Smooth muscle cell (in vitro differentiated cells): ENCODE results near the gene RPS21. TPM values are rescaled to one million over a fixed set of nuclear protein-coding genes. Genes with fewer than 3 reads are reported as not detected.

Experiments used
- DNase-seq: peaks from one replicate; lab custom pipeline; 2025; ENCODE audit not compliant: unreplicated experiment; lab: John Stamatoyannopoulos, UW
- H2AFZ ChIP-seq: fragments of 200-600 bp; sonication (generic); 2 replicates; pipeline ENCODE4 v1.6.0; 2016; ENCODE audit warnings: antibody characterized with exemption, low read depth, mild to moderate bottlenecking
- H3F3A ChIP-seq: fragments of 200-600 bp; sonication (generic); 2 replicates; pipeline ENCODE4 v1.6.0; 2017; ENCODE audit warnings: antibody characterized with exemption, low read depth
- H3K27ac ChIP-seq: fragments of 200-600 bp; sonication (generic); 2 replicates; pipeline ENCODE4 v1.5.1; 2016; ENCODE audit warnings: low read depth, mild to moderate bottlenecking
- H3K27me3 ChIP-seq: fragments of 200-600 bp; sonication (generic); 2 replicates; pipeline ENCODE4 v1.6.1; 2016; ENCODE audit warnings: low read depth, mild to moderate bottlenecking
- H3K36me3 ChIP-seq: fragments of 200-600 bp; sonication (generic); 2 replicates; pipeline ENCODE4 v1.5.1; 2016; ENCODE audit warnings: low read depth
- H3K4me1 ChIP-seq: fragments of 200-600 bp; sonication (generic); 2 replicates; pipeline ENCODE4 v1.5.1; 2016; ENCODE audit warnings: low read depth
- H3K4me2 ChIP-seq: fragments of 200-600 bp; sonication (generic); 2 replicates; pipeline ENCODE4 v1.6.0; 2016; ENCODE audit warnings: mild to moderate bottlenecking
- H3K4me3 ChIP-seq: fragments of 200-600 bp; sonication (generic); 2 replicates; pipeline ENCODE4 v1.5.1; 2016; ENCODE audit warnings: mild to moderate bottlenecking
- H3K79me2 ChIP-seq: fragments of 200-600 bp; sonication (generic); 2 replicates; pipeline ENCODE4 v1.6.0; 2016; ENCODE audit warnings: low read depth, mild to moderate bottlenecking
- H3K9ac ChIP-seq: fragments of 200-600 bp; sonication (generic); 2 replicates; pipeline ENCODE4 v1.6.0; 2016; ENCODE audit warnings: low read depth
- H3K9me3 ChIP-seq: fragments of 200-600 bp; sonication (generic); replicated peaks from 2 replicates; pipeline ENCODE4 v1.5.1; 2016; ENCODE audit warnings: low read depth
- H4K20me1 ChIP-seq: fragments of 200-600 bp; sonication (generic); 2 replicates; pipeline ENCODE4 v1.6.0; 2016; ENCODE audit warnings: low read depth
- WGBS: methylation state at CpG from one replicate; pipeline ENCODE4 v1.1.7; 2016; ENCODE audit warnings: low lambda C conversion rate; 5-methylcytosine and 5-hydroxymethylcytosine counted together
- polyA plus RNA-seq: library from polyadenylated mRNA; unstranded; fragments of >200 nt; fragmentation: Nextera tagmentation; extraction: Ambion mirVana; gene quantifications from 2 replicates; pipeline ENCODE4 v1.2.1, GENCODE V29; 2016
- total RNA-seq: library from RNA; depleted of rRNA; stranded (reverse); fragments of >200 nt; gene quantifications from 2 replicates; pipeline ENCODE4 v1.2.3, GENCODE V29; 2014
- TF ChIP-seq, protein P1 (sequence below): fragments of 200-600 bp; sonication (generic); IDR thresholded peaks from 2 replicates; pipeline ENCODE4 v1.5.1; 2017; ENCODE audit warnings: borderline replicate concordance, mild to moderate bottlenecking, antibody characterized with exemption; ENCODE audit not compliant: insufficient read depth, poor library complexity, severe bottlenecking

RPS21 gene
- total and polyA plus RNA-seq, 2 experiments from 2014 or later: 438 to 4,082 TPM

DNA sequence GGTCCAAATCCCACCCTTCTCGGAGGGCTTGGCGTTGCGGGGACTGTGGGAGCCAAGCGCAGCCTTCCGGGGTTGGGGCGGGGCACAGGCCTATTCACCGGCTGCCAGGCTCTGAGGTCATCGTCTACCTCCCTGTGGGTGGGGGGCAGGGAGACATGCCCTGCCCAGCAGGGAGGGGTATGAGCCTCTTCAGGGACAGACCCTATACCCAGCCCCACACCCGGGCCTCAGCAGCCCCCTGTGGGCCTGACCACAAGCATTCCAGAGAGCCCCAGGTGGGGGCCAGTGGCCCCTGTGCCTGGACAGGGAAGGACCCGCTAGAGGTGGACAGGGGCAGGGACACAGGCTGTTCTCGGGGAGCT, 31.4 kb upstream of the RPS21 start:
- peaks cover 18% of the 10 kb centered on the region for H4K20me1 ChIP-seq
- H3K79me2 ChIP-seq: peaks cover 17% of the 10 kb centered on the region
- no peak overlapping the region for H3K4me3 ChIP-seq
- no peaks in the 10 kb centered on the region for H3K27me3 ChIP-seq
- peak overlapping the region; percentile 60 for H3K9ac ChIP-seq
- no peaks in the 10 kb centered on the region for H3K9me3 ChIP-seq
- 40% methylated on average over 10 of the region's 11 CpGs for WGBS
- H3K36me3 ChIP-seq: no peaks in the 10 kb centered on the region
- H3F3A ChIP-seq: no peaks in the 10 kb centered on the region
- TF ChIP-seq, protein P1, sequence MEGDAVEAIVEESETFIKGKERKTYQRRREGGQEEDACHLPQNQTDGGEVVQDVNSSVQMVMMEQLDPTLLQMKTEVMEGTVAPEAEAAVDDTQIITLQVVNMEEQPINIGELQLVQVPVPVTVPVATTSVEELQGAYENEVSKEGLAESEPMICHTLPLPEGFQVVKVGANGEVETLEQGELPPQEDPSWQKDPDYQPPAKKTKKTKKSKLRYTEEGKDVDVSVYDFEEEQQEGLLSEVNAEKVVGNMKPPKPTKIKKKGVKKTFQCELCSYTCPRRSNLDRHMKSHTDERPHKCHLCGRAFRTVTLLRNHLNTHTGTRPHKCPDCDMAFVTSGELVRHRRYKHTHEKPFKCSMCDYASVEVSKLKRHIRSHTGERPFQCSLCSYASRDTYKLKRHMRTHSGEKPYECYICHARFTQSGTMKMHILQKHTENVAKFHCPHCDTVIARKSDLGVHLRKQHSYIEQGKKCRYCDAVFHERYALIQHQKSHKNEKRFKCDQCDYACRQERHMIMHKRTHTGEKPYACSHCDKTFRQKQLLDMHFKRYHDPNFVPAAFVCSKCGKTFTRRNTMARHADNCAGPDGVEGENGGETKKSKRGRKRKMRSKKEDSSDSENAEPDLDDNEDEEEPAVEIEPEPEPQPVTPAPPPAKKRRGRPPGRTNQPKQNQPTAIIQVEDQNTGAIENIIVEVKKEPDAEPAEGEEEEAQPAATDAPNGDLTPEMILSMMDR: no peak
- H3K27ac ChIP-seq: peak overlapping the region; percentile 60
- H3K4me2 ChIP-seq: peak overlapping the region; percentile 71
- H2AFZ ChIP-seq: no peak overlapping the region
- no peak for DNase-seq
- peaks cover 21% of the 10 kb centered on the region for H3K4me1 ChIP-seq

DNA sequence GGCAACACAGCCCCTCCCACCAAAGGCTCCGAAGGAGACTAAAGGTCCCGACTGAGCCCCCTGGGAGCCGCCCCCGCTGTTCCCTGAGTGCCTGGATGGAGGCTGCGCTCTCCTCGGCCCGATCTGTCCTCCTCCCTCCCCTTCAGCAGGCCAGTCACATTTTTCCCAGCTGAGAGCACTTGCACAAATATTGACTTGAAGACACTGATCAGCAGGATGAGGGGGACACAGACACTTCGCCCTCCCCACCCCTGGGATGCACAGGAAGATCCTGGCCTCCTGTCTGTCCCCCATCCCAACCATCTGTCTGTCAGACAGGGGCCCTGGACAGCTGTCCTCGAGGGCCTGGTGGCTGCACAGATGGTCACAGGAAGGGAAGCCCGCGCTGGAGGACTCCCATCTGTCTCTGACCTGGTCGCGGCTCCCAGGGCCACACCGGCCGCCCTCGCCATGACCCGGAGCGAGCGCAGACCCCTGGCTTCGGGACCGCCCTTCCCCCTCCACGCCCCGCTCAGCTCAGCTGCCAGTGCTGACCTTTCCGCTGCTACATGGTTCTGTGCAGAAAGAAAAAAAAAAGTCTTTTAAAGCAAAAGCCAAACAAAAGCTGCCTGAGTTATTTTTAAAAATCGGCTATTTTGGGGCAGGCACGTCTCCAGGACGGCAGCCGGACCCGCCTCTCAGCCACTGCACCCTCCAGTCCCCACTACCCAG, 30.9 kb upstream of the RPS21 start:
- Histone ChIP-seq H3K36me3 (no peaks in the 10 kb centered on the region), H3K27me3 (no peaks in the 10 kb centered on the region), H3K9me3 (no peaks in the 10 kb centered on the region), H3K9ac (peak overlapping the region; percentile 48), H3K4me2 (peak overlapping the region; percentile 71), H3K4me3 (no peak overlapping the region), H3K27ac (peak overlapping the region; percentile 42), H3F3A (no peaks in the 10 kb centered on the region), H4K20me1 (peaks cover 23% of the 10 kb centered on the region), H3K79me2 (peaks cover 17% of the 10 kb centered on the region), H2AFZ (no peak overlapping the region), H3K4me1 (peaks cover 22% of the 10 kb centered on the region)
- no peak for DNase-seq
- TF ChIP-seq, protein P1: no peak
- 64% methylated on average over 29 of the region's 29 CpGs for WGBS

DNA sequence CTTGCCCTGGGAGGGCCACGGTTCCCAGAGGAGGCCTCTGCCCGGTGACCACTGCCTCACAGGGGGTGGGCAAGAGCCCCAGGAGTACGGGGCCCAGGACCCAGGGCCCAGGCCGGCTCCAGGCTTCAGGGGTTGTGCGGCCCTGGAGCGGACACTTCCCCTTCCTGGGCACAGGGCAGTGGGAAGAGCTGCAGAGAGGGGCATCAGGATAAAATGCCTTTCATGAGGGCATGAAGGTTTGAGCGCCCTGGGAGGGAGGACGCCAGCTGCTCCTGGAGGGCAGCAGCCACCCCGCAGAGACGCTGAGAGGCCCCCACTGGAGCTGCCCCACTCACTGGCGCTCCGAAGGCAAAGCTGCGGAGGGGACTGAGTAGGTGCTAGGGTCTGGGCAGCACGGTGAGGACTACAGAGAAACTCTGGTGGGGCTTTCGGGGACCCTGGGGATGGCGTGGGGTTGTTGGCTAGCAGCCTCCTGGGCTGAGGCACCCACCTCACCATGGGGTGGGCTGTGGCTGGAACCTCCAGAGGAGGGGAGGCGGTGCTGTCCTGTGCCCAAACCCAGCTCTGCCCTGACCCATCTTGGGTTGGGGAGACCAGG, 30.2 kb upstream of the RPS21 start:
- H3K79me2 ChIP-seq: peaks cover 17% of the 10 kb centered on the region
- peaks cover 28% of the 10 kb centered on the region for H3K4me1 ChIP-seq
- no peak overlapping the region for H3K27ac ChIP-seq

More for the DNA sequence above, 30.2 kb upstream of the RPS21 start:
- H3K9me3 ChIP-seq: no peaks in the 10 kb centered on the region
- H3K9ac ChIP-seq: no peak overlapping the region
- H2AFZ ChIP-seq: no peak overlapping the region
- DNase-seq: no peak
- 86% methylated on average over 17 of the region's 17 CpGs for WGBS
- H3K27me3 ChIP-seq: no peaks in the 10 kb centered on the region
- peaks cover 30% of the 10 kb centered on the region for H4K20me1 ChIP-seq
- no peaks in the 10 kb centered on the region for H3F3A ChIP-seq
- H3K4me3 ChIP-seq: no peak overlapping the region
- TF ChIP-seq, protein P1: no peak
- no peaks in the 10 kb centered on the region for H3K36me3 ChIP-seq
- H3K4me2 ChIP-seq: no peak overlapping the region
